ENCODE results near the gene ENOX1.

ENOX1 gene

GRCh38 chr13:43489233-43489632 lies 297.5 kb downstream of the ENOX1 start:
- Histone ChIP-seq H3K4me2 (no peak overlapping the region), H3K9ac (no peak overlapping the region), H3K36me3 (no peaks in the 10 kb centered on the region), H3K9me3 (no peaks in the 10 kb centered on the region), H4K20me1 (no peaks in the 10 kb centered on the region), H3K27me3 (no peaks in the 10 kb centered on the region), H3K4me3 (no peak overlapping the region), H3K27ac (no peak overlapping the region), H3K4me1 (no peaks in the 10 kb centered on the region)
- no peak for TF ChIP-seq Cebpa-rat (IDR thresholded peaks at IDR 0.05)

- Histone ChIP-seq H3K4me2 (no peak overlapping the region), H3K27me3 (no peaks in the 10 kb centered on the region), H3K9me3 (no peaks in the 10 kb centered on the region), H3K36me3 (no peaks in the 10 kb centered on the region), H3K4me3 (no peak overlapping the region), H4K20me1 (no peaks in the 10 kb centered on the region), H3K4me1 (no peaks in the 10 kb centered on the region), H3K9ac (no peak overlapping the region), H3K27ac (no peak overlapping the region)
- no peak for TF ChIP-seq Cebpa-rat (IDR thresholded peaks at IDR 0.05)
These were observed 298.9 kb downstream of the ENOX1 start for GRCh38 chr13:43487885-43488284.

GRCh38 chr13:43487461-43487860 lies 299.3 kb downstream of the ENOX1 start:
- H3K9ac ChIP-seq = no peak overlapping the region
- no peak for TF ChIP-seq Cebpa-rat (IDR thresholded peaks at IDR 0.05)
- no peaks in the 10 kb centered on the region for H3K27me3 ChIP-seq
- H3K4me3 ChIP-seq = no peak overlapping the region
- no peak overlapping the region for H3K4me2 ChIP-seq
- H3K27ac ChIP-seq = no peak overlapping the region
- no peaks in the 10 kb centered on the region for H3K4me1 ChIP-seq
- H4K20me1 ChIP-seq = no peaks in the 10 kb centered on the region
- no peaks in the 10 kb centered on the region for H3K9me3 ChIP-seq
- H3K36me3 ChIP-seq = no peaks in the 10 kb centered on the region

GRCh38 chr13:43484432-43485225 lies 302.1 kb downstream of the ENOX1 start:
- Histone ChIP-seq H3K4me2 (no peak overlapping the region), H3K36me3 (no peaks in the 10 kb centered on the region), H3K9ac (no peak overlapping the region), H3K27me3 (no peaks in the 10 kb centered on the region), H4K20me1 (no peaks in the 10 kb centered on the region), H3K4me1 (no peaks in the 10 kb centered on the region), H3K27ac (no peak overlapping the region), H3K4me3 (no peak overlapping the region), H3K9me3 (no peaks in the 10 kb centered on the region)
- TF ChIP-seq Cebpa-rat (IDR thresholded peaks at IDR 0.05) = no peak

GRCh38 chr13:43483930-43484329 lies 302.8 kb downstream of the ENOX1 start:
- Histone ChIP-seq H3K27me3 (no peaks in the 10 kb centered on the region), H3K4me3 (no peak overlapping the region), H3K27ac (no peak overlapping the region), H3K9ac (no peak overlapping the region), H3K9me3 (no peaks in the 10 kb centered on the region), H3K36me3 (no peaks in the 10 kb centered on the region), H3K4me2 (no peak overlapping the region), H3K4me1 (no peaks in the 10 kb centered on the region), H4K20me1 (no peaks in the 10 kb centered on the region)
- no peak for TF ChIP-seq Cebpa-rat (IDR thresholded peaks at IDR 0.05)

DNA sequence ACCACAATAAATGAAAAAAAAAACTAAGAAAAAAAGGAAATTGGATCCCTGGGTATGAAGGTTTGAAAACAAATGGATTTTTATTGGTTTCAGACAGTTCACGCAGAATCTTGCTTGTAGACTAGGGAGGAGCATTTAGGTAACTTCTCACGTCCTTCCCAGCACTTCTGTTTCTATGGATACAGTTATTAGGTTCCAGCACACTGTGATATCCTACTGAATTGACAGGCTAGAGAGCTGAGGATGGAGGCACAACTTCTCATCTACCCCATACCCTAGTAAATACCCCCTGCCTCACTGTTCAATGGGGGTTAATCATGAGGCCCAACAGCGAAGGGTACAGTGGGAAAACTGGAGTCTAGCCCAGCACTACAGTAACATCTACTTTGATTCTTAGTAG lies 304.1 kb downstream of the ENOX1 start:
- no peaks in the 10 kb centered on the region for H3K36me3 ChIP-seq
- TF ChIP-seq Cebpa-rat (IDR thresholded peaks at IDR 0.05) = no peak
- H3K4me1 ChIP-seq = peaks cover 6% of the 10 kb centered on the region
- no peak overlapping the region for H3K4me3 ChIP-seq
- H3K9me3 ChIP-seq = no peaks in the 10 kb centered on the region
- H3K4me2 ChIP-seq = no peak overlapping the region
- H4K20me1 ChIP-seq = no peaks in the 10 kb centered on the region
- H3K27me3 ChIP-seq = no peaks in the 10 kb centered on the region
- H3K9ac ChIP-seq = no peak overlapping the region
- no peak overlapping the region for H3K27ac ChIP-seq

GRCh38 chr13:43482026-43482425 lies 304.7 kb downstream of the ENOX1 start:
- Histone ChIP-seq H3K4me2 (no peak overlapping the region), H3K9ac (no peak overlapping the region), H3K4me1 (peaks cover 8% of the 10 kb centered on the region), H3K36me3 (no peaks in the 10 kb centered on the region), H4K20me1 (no peaks in the 10 kb centered on the region), H3K9me3 (no peaks in the 10 kb centered on the region), H3K27me3 (no peaks in the 10 kb centered on the region), H3K4me3 (no peak overlapping the region), H3K27ac (no peak overlapping the region)
- TF ChIP-seq Cebpa-rat (IDR thresholded peaks at IDR 0.05) = no peak

DNA sequence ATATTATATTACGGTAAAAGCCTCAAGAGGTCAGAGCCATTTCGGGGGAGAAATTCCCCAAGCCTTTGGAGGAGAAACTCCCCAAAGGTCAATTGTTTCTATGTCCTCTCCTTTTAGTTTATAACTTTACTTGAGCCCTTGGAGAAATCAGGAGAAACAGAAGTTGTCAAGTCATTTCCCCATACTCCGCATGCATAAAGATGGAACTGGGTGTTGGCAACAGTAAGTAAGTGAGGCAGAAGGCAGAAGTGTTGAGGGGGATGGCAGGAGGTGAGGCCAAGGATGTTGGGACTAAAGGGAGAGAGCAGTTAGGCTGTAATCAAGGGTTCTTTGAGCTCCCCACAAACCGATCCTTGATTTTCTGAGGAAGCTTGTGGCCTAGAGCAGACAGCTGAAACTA lies 307.9 kb downstream of the ENOX1 start:
- no peak overlapping the region for H3K9ac ChIP-seq
- no peak overlapping the region for H3K4me2 ChIP-seq

DNA sequence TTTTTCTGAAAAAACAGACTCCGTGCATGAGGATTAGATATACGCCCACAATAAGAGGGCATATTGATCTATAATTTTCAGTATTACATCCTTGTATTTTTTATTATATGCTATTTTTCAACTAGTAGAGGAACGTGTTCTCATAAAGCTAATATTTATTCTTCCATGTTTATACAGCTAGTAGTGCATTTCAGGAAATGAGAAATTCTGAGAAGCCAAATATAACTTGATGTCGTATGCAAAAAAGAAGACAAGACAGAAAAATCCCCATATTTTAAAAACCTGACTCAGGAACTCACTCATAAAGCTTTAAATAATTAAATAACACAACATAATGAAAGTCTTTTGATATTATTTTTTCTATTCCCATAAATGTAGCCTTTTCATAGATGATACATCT lies 308.6 kb downstream of the ENOX1 start:
- Histone ChIP-seq H3K4me1 (peaks cover 8% of the 10 kb centered on the region), H3K27ac (no peak overlapping the region), H3K9me3 (no peaks in the 10 kb centered on the region), H3K27me3 (no peaks in the 10 kb centered on the region), H3K9ac (no peak overlapping the region), H3K4me3 (no peak overlapping the region), H3K36me3 (no peaks in the 10 kb centered on the region), H3K4me2 (no peak overlapping the region), H4K20me1 (no peaks in the 10 kb centered on the region)
- no peak for TF ChIP-seq Cebpa-rat (IDR thresholded peaks at IDR 0.05)

More for the DNA sequence above, 307.9 kb downstream of the ENOX1 start:
- H3K27me3 ChIP-seq = no peaks in the 10 kb centered on the region
- no peak for TF ChIP-seq Cebpa-rat (IDR thresholded peaks at IDR 0.05)
- H3K4me1 ChIP-seq = peaks cover 8% of the 10 kb centered on the region
- no peaks in the 10 kb centered on the region for H4K20me1 ChIP-seq
- H3K27ac ChIP-seq = no peak overlapping the region
- no peaks in the 10 kb centered on the region for H3K9me3 ChIP-seq
- H3K36me3 ChIP-seq = no peaks in the 10 kb centered on the region
- no peak overlapping the region for H3K4me3 ChIP-seq

DNA sequence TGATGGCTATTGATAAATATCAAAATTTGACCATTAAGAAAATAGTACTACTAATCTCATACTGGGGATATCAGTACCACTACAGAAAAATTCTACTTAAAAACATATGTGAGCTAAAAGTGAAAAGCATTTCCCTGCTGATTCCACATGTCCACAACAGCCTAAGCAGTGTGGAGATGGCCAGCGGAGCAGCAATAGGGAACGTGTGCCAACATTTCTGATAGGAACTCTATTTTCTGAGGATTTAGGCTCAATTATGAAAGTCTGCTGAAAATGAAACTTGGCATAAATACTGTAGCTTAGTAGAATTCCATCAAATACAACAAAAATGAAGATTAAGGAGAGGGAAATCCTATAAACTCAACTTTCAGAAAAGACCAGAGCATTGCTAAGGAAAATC lies 311.6 kb downstream of the ENOX1 start:
- Histone ChIP-seq H3K4me2 (no peak overlapping the region), H3K9ac (no peak overlapping the region), H3K36me3 (no peaks in the 10 kb centered on the region), H3K4me1 (peaks cover 15% of the 10 kb centered on the region), H3K4me3 (no peak overlapping the region), H3K27me3 (no peaks in the 10 kb centered on the region), H3K9me3 (no peaks in the 10 kb centered on the region), H4K20me1 (no peaks in the 10 kb centered on the region), H3K27ac (no peak overlapping the region)
- no peak for TF ChIP-seq Cebpa-rat (IDR thresholded peaks at IDR 0.05)

- Histone ChIP-seq H3K4me1 (peaks cover 15% of the 10 kb centered on the region), H3K4me3 (no peak overlapping the region), H3K4me2 (no peak overlapping the region), H3K27ac (no peak overlapping the region), H4K20me1 (no peaks in the 10 kb centered on the region), H3K9me3 (no peaks in the 10 kb centered on the region), H3K36me3 (no peaks in the 10 kb centered on the region), H3K27me3 (no peaks in the 10 kb centered on the region), H3K9ac (no peak overlapping the region)
- no peak for TF ChIP-seq Cebpa-rat (IDR thresholded peaks at IDR 0.05)
These were observed 313.3 kb downstream of the ENOX1 start for GRCh38 chr13:43473437-43473836.
